HepG2 (cell line): ENCODE results near the gene FUT6. TPM values are rescaled to one million over a fixed set of nuclear protein-coding genes. Genes with fewer than 3 reads are reported as not detected.

Experiments
- BHLHE40 ChIP-seq: IDR thresholded peaks from 2 replicates; pipeline ENCODE4 v1.6.1; 2011; ENCODE audit warnings: low read length, improper control_type of control experiment
- CBX2 ChIP-seq, 2 experiments: fragments of 200-600 bp in 1 of 2; sonication (generic); formaldehyde crosslinking in 1 of 2; IDR thresholded peaks; 2 replicates each; pipeline versions ENCODE4 v1.7.0 to v1.8.1; 2018 to 2022; ENCODE audit warnings: low read depth in 2 of 2, low read length in 1 of 2, mild to moderate bottlenecking in 1 of 2, missing genetic modification reagents in 1 of 2
- CENPX ChIP-seq: sonication (generic); formaldehyde crosslinking; IDR thresholded peaks from 2 replicates; pipeline ENCODE4 v1.9.0; 2021; ENCODE audit warnings: mild to moderate bottlenecking, missing genetic modification reagents, moderate library complexity
- DR1 ChIP-seq: sonication (generic); formaldehyde crosslinking; IDR thresholded peaks from 2 replicates; pipeline ENCODE4 v1.8.0; 2021; ENCODE audit warnings: mild to moderate bottlenecking, missing genetic modification reagents, inconsistent platforms
- FOXP1 ChIP-seq, 2 experiments: fragments of 450-650 bp in 1 of 2; IDR thresholded peaks; 2 replicates each; pipeline ENCODE4 v1.6.1; 2017 to 2018; ENCODE audit warnings: antibody characterized with exemption in 1 of 2
- GPN1 ChIP-seq: sonication (generic); formaldehyde crosslinking; IDR thresholded peaks from 2 replicates; pipeline ENCODE4 v1.5.1; 2020; ENCODE audit warnings: missing genetic modification reagents, borderline replicate concordance
- KMT2A ChIP-seq: sonication (generic); formaldehyde crosslinking; IDR thresholded peaks from 2 replicates; pipeline ENCODE4 v1.4.0; 2020; ENCODE audit warnings: missing genetic modification reagents
- MAF1 ChIP-seq: sonication (generic); formaldehyde crosslinking; IDR thresholded peaks from 2 replicates; pipeline ENCODE4 v1.5.0; 2020; ENCODE audit warnings: missing genetic modification reagents, borderline replicate concordance
- MYC ChIP-seq: sonication (generic); formaldehyde crosslinking; IDR thresholded peaks from 2 replicates; pipeline ENCODE4 v1.9.0; 2021; ENCODE audit warnings: missing genetic modification reagents, borderline replicate concordance
- ONECUT2 ChIP-seq: sonication (generic); formaldehyde crosslinking; IDR thresholded peaks from 2 replicates; pipeline ENCODE4 v1.4.0; 2020; ENCODE audit warnings: missing genetic modification reagents
- PRDM15 ChIP-seq: sonication (generic); formaldehyde crosslinking; IDR thresholded peaks from 2 replicates; pipeline ENCODE4 v1.4.0; 2020; ENCODE audit warnings: missing genetic modification reagents
- REST ChIP-seq, 2 experiments: IDR thresholded peaks; 2 replicates each; pipeline ENCODE4 v1.6.1; 2011 to 2012; ENCODE audit warnings: low read length in 2 of 2, borderline replicate concordance in 1 of 2, low read depth in 1 of 2, mild to moderate bottlenecking in 1 of 2, moderate library complexity in 1 of 2
- RFX5 ChIP-seq: IDR thresholded peaks from 2 replicates; pipeline ENCODE4 v1.6.1; 2011; ENCODE audit warnings: low read depth, low read length, improper control_type of control experiment
- SIN3B ChIP-seq: fragments of 150-350 bp; IDR thresholded peaks from 2 replicates; pipeline ENCODE4 v1.6.1; 2014; ENCODE audit warnings: low read length
- ZBTB2 ChIP-seq: sonication (generic); formaldehyde crosslinking; IDR thresholded peaks from 2 replicates; pipeline ENCODE4 v1.8.0; 2022; ENCODE audit warnings: low read depth, missing genetic modification reagents
- ZKSCAN1 ChIP-seq: fragments of 150-350 bp; IDR thresholded peaks from 2 replicates; pipeline ENCODE4 v1.6.1; 2014; ENCODE audit warnings: low read length
- ZNF136 ChIP-seq: sonication (generic); formaldehyde crosslinking; IDR thresholded peaks from 2 replicates; pipeline ENCODE4 v1.8.1; 2022; ENCODE audit warnings: low read depth, mild to moderate bottlenecking, moderate library complexity, missing genetic modification reagents
- ZNF143 ChIP-seq: sonication (generic); formaldehyde crosslinking; IDR thresholded peaks from 2 replicates; pipeline ENCODE4 v1.4.0; 2020; ENCODE audit warnings: missing genetic modification reagents
- ZNF160 ChIP-seq: sonication (generic); formaldehyde crosslinking; IDR thresholded peaks from 2 replicates; pipeline ENCODE4 v1.8.0; 2022; ENCODE audit warnings: mild to moderate bottlenecking, inconsistent platforms, missing genetic modification reagents
- ZNF34 ChIP-seq: sonication (generic); formaldehyde crosslinking; IDR thresholded peaks from 2 replicates; pipeline ENCODE4 v1.4.0; 2020; ENCODE audit warnings: mild to moderate bottlenecking, missing genetic modification reagents, borderline replicate concordance
- ZNF441 ChIP-seq: sonication (generic); formaldehyde crosslinking; IDR thresholded peaks from 2 replicates; pipeline ENCODE4 v1.7.0; 2021; ENCODE audit warnings: missing genetic modification reagents, borderline replicate concordance
- ZNF768 ChIP-seq: sonication (generic); formaldehyde crosslinking; IDR thresholded peaks from 2 replicates; pipeline ENCODE4 v1.4.0; 2020; ENCODE audit warnings: missing genetic modification reagents
- ZNF781 ChIP-seq: sonication (generic); formaldehyde crosslinking; IDR thresholded peaks from 2 replicates; pipeline ENCODE4 v1.5.1; 2020; ENCODE audit warnings: borderline replicate concordance, mild to moderate bottlenecking, missing genetic modification reagents; ENCODE audit errors: not compliant biosample characterization
- polyA plus RNA-seq, 8 experiments: library from polyadenylated mRNA; depleted of rRNA in 3 of 8; stranded (reverse) in 7 of 8; unstranded in 1 of 8; fragments of >200 nt; fragmentation: Illumina TruSeq in 4 of 8; extraction: Trizol in 4 of 8; gene quantifications; 2 replicates each; pipeline versions ENCODE4 v1.2.1 to v1.2.3, GENCODE V29; 2011 to 2016; ENCODE audit warnings: low read depth in 4 of 8, missing spikeins in 1 of 8, mixed read lengths in 1 of 8; ENCODE audit not compliant: insufficient read depth in 1 of 8
- total RNA-seq, 5 experiments: library from RNA; depleted of rRNA; stranded (reverse); fragments of >200 nt; fragmentation: Illumina TruSeq; extraction: Trizol; gene quantifications; 2 replicates each; pipeline ENCODE4 v1.2.3, GENCODE V29; 2016; ENCODE audit warnings: low read depth in 1 of 5

FUT6 gene
- total and polyA plus RNA-seq, 2 of the 13 experiments (the other 11 are each of a cell fraction or from before 2014, with no cell fraction given), result 8.2 to 27.7 TPM

- peak in 1 of 2 experiments; percentile 62; a peak in 1 of 4 replicates for TF ChIP-seq REST (IDR thresholded peaks at IDR 0.05; ENCODE audit: borderline replicate concordance in 1 of 2, low read depth in 1 of 2, low read length in 2 of 2)
- peak; percentile 84; the same call in 1 of the 2 replicates for TF ChIP-seq ZNF34
- TF ChIP-seq SIN3B, result no peak
- TF ChIP-seq ZNF441, result peak; percentile 74; the same call in 1 of the 2 replicates
- peak; percentile 32; the same call in 1 of the 2 replicates for TF ChIP-seq ZKSCAN1
- TF ChIP-seq ZNF143 (CRISPR knock-in tag), result no peak; the same call in 1 of the 2 replicates
- no peak for TF ChIP-seq RFX5
- TF ChIP-seq ZNF160 (CRISPR knock-in tag), result no peak
- TF ChIP-seq CBX2 (IDR thresholded peaks at IDR 0.05; ENCODE audit: low read depth, low read length), result no peak
- no peak for TF ChIP-seq CBX2 (CRISPR knock-in tag; IDR thresholded peaks at IDR 0.05; ENCODE audit: low read depth)
- peak; percentile 92 for TF ChIP-seq BHLHE40
- peak; percentile 53; the same call in 1 of the 2 replicates for TF ChIP-seq KMT2A (CRISPR knock-in tag)
- TF ChIP-seq MYC (CRISPR knock-in tag), result peak; percentile 60; the same call in 1 of the 2 replicates
- peak; percentile 57 for TF ChIP-seq ZNF781 (CRISPR knock-in tag)
- peak; percentile 78 for TF ChIP-seq ZNF768 (CRISPR knock-in tag)
- no peak for TF ChIP-seq GPN1 (CRISPR knock-in tag)
- no peak for TF ChIP-seq PRDM15 (CRISPR knock-in tag)
- TF ChIP-seq ONECUT2 (CRISPR knock-in tag), result no peak
- TF ChIP-seq CENPX (CRISPR knock-in tag), result no peak
- no peak for TF ChIP-seq DR1
- no peak for TF ChIP-seq MAF1 (CRISPR knock-in tag)
- no peak for TF ChIP-seq ZBTB2 (CRISPR knock-in tag)
- peak; percentile 56; the same call in 1 of the 2 replicates for TF ChIP-seq FOXP1 (IDR thresholded peaks at IDR 0.05)
- peak; percentile 90 for TF ChIP-seq FOXP1 (CRISPR knock-in tag; IDR thresholded peaks at IDR 0.05)
- no peak for TF ChIP-seq ZNF136
These were observed 31.5 kb upstream of the FUT6 start (continued) for GRCh38 chr19:5870986-5871394.
